GM18499 (cell line): ENCODE measurements around the gene LYL1.

Source experiments
- ATAC-seq: cut with Tn5 transposase; IDR thresholded peaks from one replicate; pipeline ENCODE4 v1.9.1; 2021; ENCODE audit warnings: moderate number of reproducible peaks; ENCODE audit not compliant: insufficient read depth, unreplicated experiment

The LYL1 gene

GRCh38 chr19:13094771-13095392, 7.8 kb downstream of the LYL1 start:
- no peak for ATAC-seq

- no peak for ATAC-seq
These were observed 8.6 kb downstream of the LYL1 start for GRCh38 chr19:13094106-13094504.

GRCh38 chr19:13093407-13094105, 9.1 kb downstream of the LYL1 start:
- ATAC-seq, result no peak

GRCh38 chr19:13092606-13093235, 9.9 kb downstream of the LYL1 start:
- ATAC-seq, result no peak

GRCh38 chr19:13092158-13092543, 10.5 kb downstream of the LYL1 start:
- ATAC-seq, result no peak

- no peak for ATAC-seq
These were observed 11.1 kb downstream of the LYL1 start for GRCh38 chr19:13091400-13092157.

GRCh38 chr19:13090511-13091231, 12.0 kb downstream of the LYL1 start:
- ATAC-seq, result no peak

GRCh38 chr19:13089857-13090507, 12.7 kb downstream of the LYL1 start:
- ATAC-seq, result no peak

- no peak for ATAC-seq
These were observed 13.4 kb downstream of the LYL1 start for GRCh38 chr19:13089139-13089856.

- ATAC-seq, result no peak
These were observed 14.7 kb downstream of the LYL1 start for GRCh38 chr19:13087795-13088537.

GRCh38 chr19:13087295-13087694, 15.4 kb downstream of the LYL1 start:
- no peak for ATAC-seq

GRCh38 chr19:13086341-13086740, 16.3 kb downstream of the LYL1 start:
- ATAC-seq, result no peak

GRCh38 chr19:13085666-13086065, 17.0 kb downstream of the LYL1 start:
- ATAC-seq, result no peak

- ATAC-seq, result no peak
These were observed 19.0 kb downstream of the LYL1 start for GRCh38 chr19:13083627-13084026.

GRCh38 chr19:13083008-13083404, 19.7 kb downstream of the LYL1 start:
- no peak for ATAC-seq

- ATAC-seq, result no peak
These were observed 20.3 kb downstream of the LYL1 start for GRCh38 chr19:13082192-13083007.

- ATAC-seq, result no peak
These were observed 23.1 kb downstream of the LYL1 start for GRCh38 chr19:13079542-13079986.
